ENCODE results near the gene MECP2. TPM values are rescaled to one million over a fixed set of nuclear protein-coding genes. Genes with fewer than 3 reads are reported as not detected.

Gene MECP2
- total and polyA plus RNA-seq, 2 of the 13 experiments (the other 11 are each of a cell fraction or from before 2014, with no cell fraction given): 7.9 to 18.1 TPM

DNA sequence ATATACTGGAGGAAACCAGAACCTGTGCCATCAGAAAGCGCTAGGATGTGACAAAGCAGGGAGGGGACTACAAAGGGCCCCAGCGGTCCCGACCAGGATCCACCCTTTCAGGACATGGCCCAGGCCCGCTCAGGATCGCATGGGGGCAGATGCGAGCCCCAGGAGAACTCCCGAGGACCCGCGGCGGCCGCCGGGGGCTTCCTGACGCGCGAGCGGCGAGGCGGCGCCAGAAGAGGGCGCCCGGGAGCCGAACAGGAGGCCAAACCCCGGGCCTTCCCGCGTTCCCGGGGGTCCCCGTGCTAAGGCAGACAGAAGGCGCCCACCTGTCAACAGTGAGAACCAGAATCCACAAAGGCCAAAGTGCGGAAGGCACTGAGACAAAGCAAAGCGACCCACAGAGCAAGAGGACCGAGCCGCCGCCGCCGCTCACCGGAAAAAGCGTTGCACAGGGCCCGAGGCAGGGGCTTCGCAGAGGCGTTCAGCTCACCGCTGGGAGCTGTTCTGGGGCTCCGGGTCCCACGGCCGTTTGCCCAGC is 39.2 kb upstream of the MECP2 start (continued):
- TF ChIP-seq, protein P1, sequence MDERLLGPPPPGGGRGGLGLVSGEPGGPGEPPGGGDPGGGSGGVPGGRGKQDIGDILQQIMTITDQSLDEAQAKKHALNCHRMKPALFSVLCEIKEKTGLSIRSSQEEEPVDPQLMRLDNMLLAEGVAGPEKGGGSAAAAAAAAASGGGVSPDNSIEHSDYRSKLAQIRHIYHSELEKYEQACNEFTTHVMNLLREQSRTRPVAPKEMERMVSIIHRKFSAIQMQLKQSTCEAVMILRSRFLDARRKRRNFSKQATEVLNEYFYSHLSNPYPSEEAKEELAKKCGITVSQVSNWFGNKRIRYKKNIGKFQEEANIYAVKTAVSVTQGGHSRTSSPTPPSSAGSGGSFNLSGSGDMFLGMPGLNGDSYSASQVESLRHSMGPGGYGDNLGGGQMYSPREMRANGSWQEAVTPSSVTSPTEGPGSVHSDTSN (CRISPR knock-in tag; IDR thresholded peaks at IDR 0.05): no peak
- TF ChIP-seq ZFP82 (CRISPR knock-in tag; IDR thresholded peaks at IDR 0.05; ENCODE audit: borderline replicate concordance) (no peak), NR2F6 (IDR thresholded peaks at IDR 0.05) (no peak), NR2F6 (CRISPR knock-in tag; IDR thresholded peaks at IDR 0.05) (0 out of 2 replicates have a peak, but pooled peaks have one; percentile 30), MEF2D (CRISPR knock-in tag; IDR thresholded peaks at IDR 0.05) (no peak), HNRNPLL (IDR thresholded peaks at IDR 0.05; ENCODE audit: low read depth, low read length, poor library complexity, severe bottlenecking) (peak; percentile 37), ZNF563 (CRISPR knock-in tag; IDR thresholded peaks at IDR 0.05) (no peak), SPEN (CRISPR knock-in tag; IDR thresholded peaks at IDR 0.05; ENCODE audit: low read depth) (peak; percentile 27; the same call in 1 of the 2 replicates), ZBTB7B (CRISPR knock-in tag; IDR thresholded peaks at IDR 0.05) (peak; percentile 90), SALL1 (CRISPR knock-in tag; IDR thresholded peaks at IDR 0.05) (0 out of 2 replicates have a peak, but pooled peaks have one; percentile 26), SAP130 (CRISPR knock-in tag; IDR thresholded peaks at IDR 0.05; ENCODE audit: low read depth) (peak; percentile 19; the same call in 1 of the 2 replicates)
- TF ChIP-seq, protein P2, sequence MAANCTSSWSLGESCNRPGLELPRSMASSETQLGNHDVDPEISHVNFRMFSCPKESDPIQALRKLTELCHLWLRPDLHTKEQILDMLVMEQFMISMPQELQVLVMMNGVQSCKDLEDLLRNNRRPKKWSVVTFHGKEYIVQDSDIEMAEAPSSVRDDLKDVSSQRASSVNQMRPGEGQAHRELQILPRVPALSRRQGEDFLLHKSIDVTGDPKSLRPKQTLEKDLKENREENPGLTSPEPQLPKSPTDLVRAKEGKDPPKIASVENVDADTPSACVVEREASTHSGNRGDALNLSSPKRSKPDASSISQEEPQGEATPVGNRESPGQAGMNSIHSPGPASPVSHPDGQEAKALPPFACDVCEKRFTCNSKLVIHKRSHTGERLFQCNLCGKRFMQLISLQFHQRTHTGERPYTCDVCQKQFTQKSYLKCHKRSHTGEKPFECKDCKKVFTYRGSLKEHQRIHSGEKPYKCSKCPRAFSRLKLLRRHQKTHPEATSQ (CRISPR knock-in tag; IDR thresholded peaks at IDR 0.05; ENCODE audit: borderline replicate concordance): no peak
- TF ChIP-seq, protein P3, sequence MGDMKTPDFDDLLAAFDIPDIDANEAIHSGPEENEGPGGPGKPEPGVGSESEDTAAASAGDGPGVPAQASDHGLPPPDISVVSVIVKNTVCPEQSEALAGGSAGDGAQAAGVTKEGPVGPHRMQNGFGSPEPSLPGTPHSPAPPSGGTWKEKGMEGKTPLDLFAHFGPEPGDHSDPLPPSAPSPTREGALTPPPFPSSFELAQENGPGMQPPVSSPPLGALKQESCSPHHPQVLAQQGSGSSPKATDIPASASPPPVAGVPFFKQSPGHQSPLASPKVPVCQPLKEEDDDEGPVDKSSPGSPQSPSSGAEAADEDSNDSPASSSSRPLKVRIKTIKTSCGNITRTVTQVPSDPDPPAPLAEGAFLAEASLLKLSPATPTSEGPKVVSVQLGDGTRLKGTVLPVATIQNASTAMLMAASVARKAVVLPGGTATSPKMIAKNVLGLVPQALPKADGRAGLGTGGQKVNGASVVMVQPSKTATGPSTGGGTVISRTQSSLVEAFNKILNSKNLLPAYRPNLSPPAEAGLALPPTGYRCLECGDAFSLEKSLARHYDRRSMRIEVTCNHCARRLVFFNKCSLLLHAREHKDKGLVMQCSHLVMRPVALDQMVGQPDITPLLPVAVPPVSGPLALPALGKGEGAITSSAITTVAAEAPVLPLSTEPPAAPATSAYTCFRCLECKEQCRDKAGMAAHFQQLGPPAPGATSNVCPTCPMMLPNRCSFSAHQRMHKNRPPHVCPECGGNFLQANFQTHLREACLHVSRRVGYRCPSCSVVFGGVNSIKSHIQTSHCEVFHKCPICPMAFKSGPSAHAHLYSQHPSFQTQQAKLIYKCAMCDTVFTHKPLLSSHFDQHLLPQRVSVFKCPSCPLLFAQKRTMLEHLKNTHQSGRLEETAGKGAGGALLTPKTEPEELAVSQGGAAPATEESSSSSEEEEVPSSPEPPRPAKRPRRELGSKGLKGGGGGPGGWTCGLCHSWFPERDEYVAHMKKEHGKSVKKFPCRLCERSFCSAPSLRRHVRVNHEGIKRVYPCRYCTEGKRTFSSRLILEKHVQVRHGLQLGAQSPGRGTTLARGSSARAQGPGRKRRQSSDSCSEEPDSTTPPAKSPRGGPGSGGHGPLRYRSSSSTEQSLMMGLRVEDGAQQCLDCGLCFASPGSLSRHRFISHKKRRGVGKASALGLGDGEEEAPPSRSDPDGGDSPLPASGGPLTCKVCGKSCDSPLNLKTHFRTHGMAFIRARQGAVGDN (CRISPR knock-in tag; IDR thresholded peaks at IDR 0.05): peak; percentile 62
- TF ChIP-seq, protein P4, sequence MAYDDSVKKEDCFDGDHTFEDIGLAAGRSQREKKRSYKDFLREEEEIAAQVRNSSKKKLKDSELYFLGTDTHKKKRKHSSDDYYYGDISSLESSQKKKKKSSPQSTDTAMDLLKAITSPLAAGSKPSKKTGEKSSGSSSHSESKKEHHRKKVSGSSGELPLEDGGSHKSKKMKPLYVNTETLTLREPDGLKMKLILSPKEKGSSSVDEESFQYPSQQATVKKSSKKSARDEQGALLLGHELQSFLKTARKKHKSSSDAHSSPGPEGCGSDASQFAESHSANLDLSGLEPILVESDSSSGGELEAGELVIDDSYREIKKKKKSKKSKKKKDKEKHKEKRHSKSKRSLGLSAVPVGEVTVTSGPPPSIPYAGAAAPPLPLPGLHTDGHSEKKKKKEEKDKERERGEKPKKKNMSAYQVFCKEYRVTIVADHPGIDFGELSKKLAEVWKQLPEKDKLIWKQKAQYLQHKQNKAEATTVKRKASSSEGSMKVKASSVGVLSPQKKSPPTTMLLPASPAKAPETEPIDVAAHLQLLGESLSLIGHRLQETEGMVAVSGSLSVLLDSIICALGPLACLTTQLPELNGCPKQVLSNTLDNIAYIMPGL (CRISPR knock-in tag; IDR thresholded peaks at IDR 0.05; ENCODE audit: borderline replicate concordance in 1 of 2, low read depth in 1 of 2): 0 out of 4 replicates have a peak, but pooled peaks of 1 of the 2 experiments have one; percentile 21
